ENCODE data around the gene RAD51B.

DNA sequence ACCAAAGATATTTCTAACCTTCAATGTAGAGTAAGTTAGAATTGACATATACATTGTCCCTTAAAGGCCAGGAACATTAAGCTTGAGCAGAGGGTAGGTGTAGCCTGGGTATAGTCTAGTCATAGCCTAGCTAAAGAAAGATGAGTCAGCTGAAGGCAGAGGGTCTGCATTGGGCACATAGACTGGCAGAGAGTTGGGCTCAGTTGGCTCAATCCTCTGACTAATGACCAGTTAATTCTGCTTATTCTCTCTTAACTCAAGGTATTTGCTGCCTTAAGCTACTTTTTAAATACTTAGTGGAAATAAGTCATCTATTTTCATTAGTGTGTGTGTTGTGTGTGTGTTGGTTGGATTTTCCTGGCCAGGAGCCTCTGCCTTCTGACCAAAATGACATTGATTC, 467.1 kb downstream of the RAD51B start:
- TF ChIP-seq JAZF1 (CRISPR knock-in tag; IDR thresholded peaks at IDR 0.05) (no peak), ZNF121 (CRISPR knock-in tag; IDR thresholded peaks at IDR 0.05) (no peak), CBFB (CRISPR knock-in tag; IDR thresholded peaks at IDR 0.05; ENCODE audit: low read depth) (no peak), ETV6 (CRISPR knock-in tag; IDR thresholded peaks at IDR 0.05) (no peak), ZNF263 (CRISPR knock-in tag; IDR thresholded peaks at IDR 0.05; ENCODE audit: low read depth) (no peak)
- TF ChIP-seq, protein P1, sequence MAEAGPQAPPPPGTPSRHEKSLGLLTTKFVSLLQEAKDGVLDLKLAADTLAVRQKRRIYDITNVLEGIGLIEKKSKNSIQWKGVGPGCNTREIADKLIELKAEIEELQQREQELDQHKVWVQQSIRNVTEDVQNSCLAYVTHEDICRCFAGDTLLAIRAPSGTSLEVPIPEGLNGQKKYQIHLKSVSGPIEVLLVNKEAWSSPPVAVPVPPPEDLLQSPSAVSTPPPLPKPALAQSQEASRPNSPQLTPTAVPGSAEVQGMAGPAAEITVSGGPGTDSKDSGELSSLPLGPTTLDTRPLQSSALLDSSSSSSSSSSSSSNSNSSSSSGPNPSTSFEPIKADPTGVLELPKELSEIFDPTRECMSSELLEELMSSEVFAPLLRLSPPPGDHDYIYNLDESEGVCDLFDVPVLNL (CRISPR knock-in tag; IDR thresholded peaks at IDR 0.05; ENCODE audit: borderline replicate concordance, low read depth): no peak
- TF ChIP-seq, protein P2, sequence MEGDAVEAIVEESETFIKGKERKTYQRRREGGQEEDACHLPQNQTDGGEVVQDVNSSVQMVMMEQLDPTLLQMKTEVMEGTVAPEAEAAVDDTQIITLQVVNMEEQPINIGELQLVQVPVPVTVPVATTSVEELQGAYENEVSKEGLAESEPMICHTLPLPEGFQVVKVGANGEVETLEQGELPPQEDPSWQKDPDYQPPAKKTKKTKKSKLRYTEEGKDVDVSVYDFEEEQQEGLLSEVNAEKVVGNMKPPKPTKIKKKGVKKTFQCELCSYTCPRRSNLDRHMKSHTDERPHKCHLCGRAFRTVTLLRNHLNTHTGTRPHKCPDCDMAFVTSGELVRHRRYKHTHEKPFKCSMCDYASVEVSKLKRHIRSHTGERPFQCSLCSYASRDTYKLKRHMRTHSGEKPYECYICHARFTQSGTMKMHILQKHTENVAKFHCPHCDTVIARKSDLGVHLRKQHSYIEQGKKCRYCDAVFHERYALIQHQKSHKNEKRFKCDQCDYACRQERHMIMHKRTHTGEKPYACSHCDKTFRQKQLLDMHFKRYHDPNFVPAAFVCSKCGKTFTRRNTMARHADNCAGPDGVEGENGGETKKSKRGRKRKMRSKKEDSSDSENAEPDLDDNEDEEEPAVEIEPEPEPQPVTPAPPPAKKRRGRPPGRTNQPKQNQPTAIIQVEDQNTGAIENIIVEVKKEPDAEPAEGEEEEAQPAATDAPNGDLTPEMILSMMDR (IDR thresholded peaks at IDR 0.05): no peak
- TF ChIP-seq, protein P3, sequence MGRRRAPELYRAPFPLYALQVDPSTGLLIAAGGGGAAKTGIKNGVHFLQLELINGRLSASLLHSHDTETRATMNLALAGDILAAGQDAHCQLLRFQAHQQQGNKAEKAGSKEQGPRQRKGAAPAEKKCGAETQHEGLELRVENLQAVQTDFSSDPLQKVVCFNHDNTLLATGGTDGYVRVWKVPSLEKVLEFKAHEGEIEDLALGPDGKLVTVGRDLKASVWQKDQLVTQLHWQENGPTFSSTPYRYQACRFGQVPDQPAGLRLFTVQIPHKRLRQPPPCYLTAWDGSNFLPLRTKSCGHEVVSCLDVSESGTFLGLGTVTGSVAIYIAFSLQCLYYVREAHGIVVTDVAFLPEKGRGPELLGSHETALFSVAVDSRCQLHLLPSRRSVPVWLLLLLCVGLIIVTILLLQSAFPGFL (CRISPR knock-in tag; IDR thresholded peaks at IDR 0.05; ENCODE audit: borderline replicate concordance): no peak
- TF ChIP-seq, protein P4, sequence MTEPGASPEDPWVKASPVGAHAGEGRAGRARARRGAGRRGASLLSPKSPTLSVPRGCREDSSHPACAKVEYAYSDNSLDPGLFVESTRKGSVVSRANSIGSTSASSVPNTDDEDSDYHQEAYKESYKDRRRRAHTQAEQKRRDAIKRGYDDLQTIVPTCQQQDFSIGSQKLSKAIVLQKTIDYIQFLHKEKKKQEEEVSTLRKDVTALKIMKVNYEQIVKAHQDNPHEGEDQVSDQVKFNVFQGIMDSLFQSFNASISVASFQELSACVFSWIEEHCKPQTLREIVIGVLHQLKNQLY (CRISPR knock-in tag; IDR thresholded peaks at IDR 0.05): no peak
